ENCODE data around the gene GPC5. TPM values are rescaled to one million over a fixed set of nuclear protein-coding genes. Genes with fewer than 3 reads are reported as not detected.

GPC5 gene
- total RNA-seq, 1 experiment from 2014 or later = 0.26 TPM

GRCh38 chr13:91627952-91628739 lies 229.7 kb downstream of the GPC5 start:
- no peak for DNase-seq (ENCODE audit: low read depth, low spot score)
- no peaks in the 10 kb centered on the region for H3K27me3 ChIP-seq (ENCODE audit: control insufficient read depth, insufficient read depth, low read length)
- TF ChIP-seq TCF7L2 (IDR thresholded peaks at IDR 0.05; ENCODE audit: low read depth, low read length) (no peak), POLR2AphosphoS5 (IDR thresholded peaks at IDR 0.05; ENCODE audit: low read depth, low read length) (no peak), REST (IDR thresholded peaks at IDR 0.05; ENCODE audit: insufficient read depth in 1 of 2, low read depth in 2 of 2, low read length in 1 of 2) (no peak), SIN3A (IDR thresholded peaks at IDR 0.05; ENCODE audit: borderline replicate concordance, insufficient read depth, low read depth, low read length) (no peak)
- TF ChIP-seq, protein P1, sequence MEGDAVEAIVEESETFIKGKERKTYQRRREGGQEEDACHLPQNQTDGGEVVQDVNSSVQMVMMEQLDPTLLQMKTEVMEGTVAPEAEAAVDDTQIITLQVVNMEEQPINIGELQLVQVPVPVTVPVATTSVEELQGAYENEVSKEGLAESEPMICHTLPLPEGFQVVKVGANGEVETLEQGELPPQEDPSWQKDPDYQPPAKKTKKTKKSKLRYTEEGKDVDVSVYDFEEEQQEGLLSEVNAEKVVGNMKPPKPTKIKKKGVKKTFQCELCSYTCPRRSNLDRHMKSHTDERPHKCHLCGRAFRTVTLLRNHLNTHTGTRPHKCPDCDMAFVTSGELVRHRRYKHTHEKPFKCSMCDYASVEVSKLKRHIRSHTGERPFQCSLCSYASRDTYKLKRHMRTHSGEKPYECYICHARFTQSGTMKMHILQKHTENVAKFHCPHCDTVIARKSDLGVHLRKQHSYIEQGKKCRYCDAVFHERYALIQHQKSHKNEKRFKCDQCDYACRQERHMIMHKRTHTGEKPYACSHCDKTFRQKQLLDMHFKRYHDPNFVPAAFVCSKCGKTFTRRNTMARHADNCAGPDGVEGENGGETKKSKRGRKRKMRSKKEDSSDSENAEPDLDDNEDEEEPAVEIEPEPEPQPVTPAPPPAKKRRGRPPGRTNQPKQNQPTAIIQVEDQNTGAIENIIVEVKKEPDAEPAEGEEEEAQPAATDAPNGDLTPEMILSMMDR (IDR thresholded peaks at IDR 0.05) = no peak
- in situ Hi-C loops (cut with HindIII; ENCODE audit: low pct_unique_long_range_greater_than_20kb, low sequenced_read_pairs) (no loop called here), intact Hi-C loops (cut with micrococcal nuclease; ENCODE audit: unreplicated experiment) (no loop called here)
- no peak overlapping the region for H3K27ac ChIP-seq (ENCODE audit: low read length)
- ChIA-PET CTCF (no interaction called here), POLR2A (no interaction called here)
- ATAC-seq = no peak
- H3K4me1 ChIP-seq (ENCODE audit: control insufficient read depth, insufficient read depth, low read length) = no peaks in the 10 kb centered on the region
- no peak overlapping the region for H3K4me3 ChIP-seq (ENCODE audit: low read depth in 2 of 2, low read length in 2 of 2)
- no TSS peak for BruUV-seq (replicated peaks)
- H3K9me3 ChIP-seq (ENCODE audit: control insufficient read depth, insufficient read depth, low read depth, low read length) = no peaks in the 10 kb centered on the region
- no peaks in the 10 kb centered on the region for H3K36me3 ChIP-seq (ENCODE audit: control insufficient read depth, insufficient read depth, low read length)

DNA sequence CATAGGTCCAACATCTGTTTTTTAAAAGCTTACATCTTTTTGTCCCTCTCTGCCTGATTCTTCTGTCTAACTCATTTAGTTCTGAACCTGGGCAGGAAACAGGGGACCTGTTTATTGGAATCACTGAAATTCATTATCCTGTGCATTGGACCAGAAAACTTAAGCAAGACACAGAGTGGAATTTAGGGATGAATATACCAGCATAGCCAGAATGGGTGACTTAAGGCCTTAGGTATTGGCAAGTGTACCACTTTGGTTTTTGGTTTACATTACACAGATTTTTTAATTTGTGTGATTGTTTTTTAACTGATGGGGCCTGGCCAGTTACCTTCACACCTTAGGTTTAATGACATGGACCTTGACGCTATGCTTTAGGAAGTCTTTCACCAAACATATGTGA lies 232.5 kb downstream of the GPC5 start:
- Histone ChIP-seq H3K4me3 (ENCODE audit: low read depth in 2 of 2, low read length in 2 of 2) (no peak overlapping the region), H3K27me3 (ENCODE audit: control insufficient read depth, insufficient read depth, low read length) (no peaks in the 10 kb centered on the region), H3K27ac (ENCODE audit: low read length) (no peak overlapping the region), H3K4me1 (ENCODE audit: control insufficient read depth, insufficient read depth, low read length) (no peaks in the 10 kb centered on the region), H3K36me3 (ENCODE audit: control insufficient read depth, insufficient read depth, low read length) (no peaks in the 10 kb centered on the region), H3K9me3 (ENCODE audit: control insufficient read depth, insufficient read depth, low read depth, low read length) (no peaks in the 10 kb centered on the region)
- in situ Hi-C loops (cut with HindIII; ENCODE audit: low pct_unique_long_range_greater_than_20kb, low sequenced_read_pairs) (no loop called here), intact Hi-C loops (cut with micrococcal nuclease; ENCODE audit: unreplicated experiment) (no loop called here)
- no TSS peak for BruUV-seq (replicated peaks)
- TF ChIP-seq SIN3A (IDR thresholded peaks at IDR 0.05; ENCODE audit: borderline replicate concordance, insufficient read depth, low read depth, low read length) (no peak), TCF7L2 (IDR thresholded peaks at IDR 0.05; ENCODE audit: low read depth, low read length) (no peak), POLR2AphosphoS5 (IDR thresholded peaks at IDR 0.05; ENCODE audit: low read depth, low read length) (no peak), REST (IDR thresholded peaks at IDR 0.05; ENCODE audit: insufficient read depth in 1 of 2, low read depth in 2 of 2, low read length in 1 of 2) (no peak)
- TF ChIP-seq, protein P1 (IDR thresholded peaks at IDR 0.05) = no peak
- ATAC-seq (no peak), DNase-seq (ENCODE audit: low read depth, low spot score) (no peak)
- ChIA-PET POLR2A (no interaction called here), CTCF (no interaction called here)
